Measurements from ENCODE around the gene SAP130.
"Not testable (repeated sequence)": the region's sequence is repeated elsewhere in the genome, so short reads cannot be mapped to it uniquely, and the experiment has no call there.

SAP130 gene

DNA sequence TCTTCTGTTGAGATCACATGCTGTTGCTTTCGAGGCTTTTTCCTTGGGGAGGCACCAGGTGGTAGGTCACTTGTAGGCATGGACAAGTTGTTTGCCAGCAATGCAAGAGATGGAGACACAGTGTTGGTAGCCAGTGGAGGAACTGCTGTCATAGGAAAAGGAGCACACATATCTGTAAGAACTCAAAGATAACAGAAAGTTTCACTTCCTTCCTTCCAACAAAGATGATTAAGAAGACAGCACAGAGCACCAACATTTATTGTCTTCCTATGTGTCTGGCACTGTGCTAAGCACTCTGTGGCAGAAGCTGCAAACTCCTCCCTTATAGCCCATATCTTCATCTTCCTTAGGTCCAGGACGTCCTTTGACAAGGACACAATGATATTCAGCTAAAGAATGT lies 77.6 kb downstream of the SAP130 start:
- no peak for DNase-seq

DNA sequence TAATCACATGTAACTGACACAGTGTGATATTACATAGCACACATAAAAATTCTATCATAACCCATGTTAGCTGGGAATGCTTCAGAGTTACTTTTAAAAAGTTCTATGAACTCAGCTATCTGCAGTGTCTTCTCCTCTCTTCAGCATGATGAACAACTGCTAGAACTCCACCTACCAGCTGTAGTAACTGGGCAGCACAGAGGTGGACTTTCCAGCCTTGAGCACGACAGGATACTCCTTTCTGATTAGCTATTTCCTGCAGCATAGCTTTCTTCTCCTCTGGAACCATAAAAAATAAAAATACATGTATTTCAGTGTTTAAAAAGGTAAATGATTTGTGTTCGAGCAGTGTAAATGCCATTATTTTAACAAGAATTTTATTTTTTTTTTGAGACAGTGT lies 82.6 kb downstream of the SAP130 start:
- DNase-seq: no peak

GRCh38 chr2:127943186-127943585 lies 84.7 kb downstream of the SAP130 start:
- no peak for DNase-seq

DNA sequence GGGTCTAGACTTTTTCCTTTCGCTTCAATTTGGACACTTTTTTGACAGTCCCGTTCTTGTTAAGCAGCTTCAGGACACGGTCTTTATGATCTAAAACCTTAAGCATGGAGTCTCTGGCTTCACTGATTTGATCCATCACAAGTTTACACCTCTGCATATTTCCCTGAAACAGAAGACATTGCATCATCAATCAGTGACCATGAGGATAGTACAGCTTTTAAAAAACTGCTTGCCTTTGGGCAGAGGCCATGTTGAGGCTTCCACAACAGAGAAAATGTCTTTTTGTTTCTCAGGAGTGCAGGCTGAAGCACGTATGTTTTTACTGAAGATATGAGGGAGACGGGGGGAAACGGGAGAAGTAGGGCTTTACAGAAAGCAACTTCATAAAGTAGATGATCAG lies 85.9 kb downstream of the SAP130 start:
- no peak for DNase-seq

- no peak for DNase-seq
These were observed 86.4 kb downstream of the SAP130 start for GRCh38 chr2:127941461-127941860.

DNA sequence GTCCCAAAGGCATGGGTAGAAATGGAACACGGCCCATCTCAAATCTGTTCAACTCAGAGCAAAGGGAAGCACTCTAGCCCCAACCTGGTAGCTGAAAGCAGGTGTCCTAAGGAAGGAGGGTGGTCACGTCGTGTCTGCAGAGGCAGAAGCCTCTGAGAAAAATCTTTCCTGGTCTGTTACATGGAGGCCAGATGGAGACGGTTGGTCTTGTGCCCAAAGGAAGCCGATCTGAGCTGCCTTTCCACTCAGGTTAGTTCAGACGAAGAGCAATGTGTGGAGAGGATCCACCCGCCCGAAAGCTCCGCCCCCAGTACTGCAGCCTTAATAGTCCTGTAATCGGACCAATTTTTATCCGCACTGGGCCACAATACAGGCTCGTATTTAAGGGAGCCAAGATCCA lies 87.2 kb downstream of the SAP130 start:
- DNase-seq: no peak

GRCh38 chr2:127935337-127935736 lies 92.5 kb downstream of the SAP130 start:
- no peak for DNase-seq

- no peak for DNase-seq
These were observed 95.5 kb downstream of the SAP130 start for GRCh38 chr2:127932199-127932876.

DNA sequence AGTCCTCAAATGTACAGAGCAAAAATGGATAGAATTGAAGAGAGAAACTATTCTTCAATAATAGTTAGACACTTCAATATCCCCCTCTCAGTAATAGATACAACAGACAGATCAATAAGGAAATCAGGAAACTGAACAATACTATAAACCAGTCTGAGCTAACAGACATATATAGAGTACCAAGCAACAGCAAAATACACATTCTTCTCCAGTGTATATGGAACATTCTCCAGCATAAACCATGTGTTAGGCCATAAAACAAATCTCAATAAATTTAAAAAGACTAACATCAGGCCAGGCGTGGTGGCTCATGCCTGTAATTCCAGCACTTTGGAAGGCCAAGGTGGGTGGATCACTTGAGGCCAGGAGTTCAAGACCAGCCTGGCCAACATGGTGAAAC lies 98.4 kb downstream of the SAP130 start:
- DNase-seq: no peak

GRCh38 chr2:127927384-127927783 lies 100.5 kb downstream of the SAP130 start:
- DNase-seq: no peak

DNA sequence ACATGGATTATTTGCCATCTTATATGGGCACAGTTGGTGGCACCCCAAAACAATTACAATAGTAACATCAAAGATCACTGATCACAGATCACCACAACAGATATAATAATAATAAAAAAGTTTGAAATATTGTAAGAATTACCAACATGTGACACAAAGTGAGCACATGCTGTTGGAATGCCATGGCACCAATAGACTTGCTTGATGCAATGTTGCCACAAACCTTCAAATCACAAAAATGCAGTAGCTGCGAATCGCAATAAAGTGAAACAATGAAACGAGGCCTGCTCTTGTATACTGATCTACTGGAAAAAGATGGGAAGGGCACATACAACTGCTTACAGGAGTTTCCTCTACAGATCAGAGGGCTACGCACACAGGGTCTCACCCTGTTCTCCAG lies 109.9 kb downstream of the SAP130 start:
- no peak for DNase-seq

GRCh38 chr2:127913808-127914457 lies 113.9 kb downstream of the SAP130 start:
- no peak for DNase-seq

DNA sequence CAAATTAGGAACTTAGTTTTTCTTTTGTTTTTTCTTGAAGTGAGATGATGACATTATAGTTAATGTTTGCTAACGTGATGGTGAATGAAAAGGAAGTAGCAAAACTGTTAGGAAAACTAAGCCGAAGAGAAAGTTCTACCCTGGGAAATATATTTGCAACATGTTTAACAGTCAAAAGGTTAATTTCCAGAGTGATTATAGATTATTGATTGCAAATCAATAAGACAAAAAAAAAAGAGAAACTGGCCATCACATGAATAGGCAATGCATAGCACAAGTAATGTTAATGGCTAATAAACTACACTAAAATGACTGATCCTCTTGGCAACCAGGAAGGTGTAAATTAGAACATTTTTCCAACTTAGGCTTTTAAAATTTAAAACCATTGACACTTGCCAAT lies 116.1 kb downstream of the SAP130 start:
- no peak for DNase-seq

DNA sequence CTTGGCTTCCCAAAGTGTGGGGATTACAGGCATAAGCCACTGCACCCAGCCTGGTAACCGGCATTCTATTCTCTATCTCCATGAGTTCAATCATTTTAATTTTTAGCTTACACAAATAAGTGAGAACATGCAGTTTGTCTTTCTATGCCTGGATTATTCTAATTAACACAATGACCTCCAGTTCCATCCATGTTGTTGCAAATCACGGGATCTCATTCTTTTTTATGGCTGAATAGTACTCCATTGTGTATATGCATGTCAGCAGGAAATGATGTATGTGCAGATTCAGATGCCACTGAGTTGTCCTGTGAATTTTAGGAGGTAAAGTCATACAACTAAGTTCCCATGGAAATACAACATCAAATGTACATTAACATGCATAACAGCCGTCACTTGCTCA lies 117.4 kb downstream of the SAP130 start:
- no peak for DNase-seq

DNA sequence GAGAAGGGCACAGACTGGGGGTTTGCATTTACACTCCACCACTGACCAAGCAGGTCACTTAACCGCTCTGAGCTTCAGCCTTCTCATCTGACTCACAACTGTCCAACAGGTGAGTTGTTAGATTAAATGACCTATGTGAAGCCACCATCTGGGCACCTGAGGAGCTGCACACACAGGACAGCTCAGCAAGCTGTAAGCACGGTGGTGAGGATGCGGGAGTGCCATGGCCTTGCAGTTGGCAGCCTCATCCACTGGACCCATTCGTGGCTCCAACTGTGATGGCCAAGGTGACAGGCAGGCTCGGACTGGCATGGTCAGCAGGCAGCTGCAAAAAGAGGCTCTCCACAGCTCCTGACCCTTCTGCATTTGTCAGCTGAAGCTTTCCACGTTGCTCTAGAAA lies 118.8 kb downstream of the SAP130 start:
- no peak for DNase-seq

- not testable (repeated sequence) for DNase-seq
These were observed 120.0 kb downstream of the SAP130 start for GRCh38 chr2:127907733-127908400.

- DNase-seq: peak; percentile 6
These were observed 121.5 kb downstream of the SAP130 start for GRCh38 chr2:127906206-127906926.

DNA sequence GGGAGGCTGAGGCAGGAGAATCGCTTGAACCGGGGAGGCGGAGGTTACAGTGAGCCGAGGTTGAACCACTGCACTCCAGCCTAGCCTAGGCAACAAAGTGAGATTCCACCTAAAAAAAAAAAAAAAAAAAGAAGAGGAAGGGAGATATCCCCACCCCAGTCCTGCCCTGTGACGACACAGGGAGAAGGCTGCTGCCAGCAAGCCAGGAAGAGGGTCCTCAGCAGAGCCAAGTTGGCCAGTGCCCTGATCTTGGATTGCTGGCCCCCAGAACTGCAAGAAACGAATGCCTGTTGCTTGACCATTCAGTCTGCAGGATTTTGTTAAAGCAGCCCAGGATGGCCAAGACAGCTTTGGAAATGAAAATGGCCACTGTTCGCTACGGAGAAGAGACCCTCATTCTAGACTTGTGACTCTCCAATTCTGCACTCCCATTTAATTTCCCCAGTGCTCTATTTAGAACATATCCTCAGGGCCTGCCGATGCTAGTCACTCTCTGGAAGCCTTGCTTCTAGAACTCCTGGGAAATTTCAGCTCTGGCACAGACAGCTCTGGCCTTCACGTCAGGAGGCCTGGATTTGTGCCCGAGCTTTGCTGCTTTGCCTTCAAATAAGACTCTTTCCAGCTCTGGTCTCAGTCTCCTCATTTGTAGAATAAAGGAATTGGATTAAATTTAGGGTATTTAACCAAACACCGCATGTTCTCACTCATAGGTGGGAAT lies 126.4 kb downstream of the SAP130 start:
- no peak for DNase-seq

DNA sequence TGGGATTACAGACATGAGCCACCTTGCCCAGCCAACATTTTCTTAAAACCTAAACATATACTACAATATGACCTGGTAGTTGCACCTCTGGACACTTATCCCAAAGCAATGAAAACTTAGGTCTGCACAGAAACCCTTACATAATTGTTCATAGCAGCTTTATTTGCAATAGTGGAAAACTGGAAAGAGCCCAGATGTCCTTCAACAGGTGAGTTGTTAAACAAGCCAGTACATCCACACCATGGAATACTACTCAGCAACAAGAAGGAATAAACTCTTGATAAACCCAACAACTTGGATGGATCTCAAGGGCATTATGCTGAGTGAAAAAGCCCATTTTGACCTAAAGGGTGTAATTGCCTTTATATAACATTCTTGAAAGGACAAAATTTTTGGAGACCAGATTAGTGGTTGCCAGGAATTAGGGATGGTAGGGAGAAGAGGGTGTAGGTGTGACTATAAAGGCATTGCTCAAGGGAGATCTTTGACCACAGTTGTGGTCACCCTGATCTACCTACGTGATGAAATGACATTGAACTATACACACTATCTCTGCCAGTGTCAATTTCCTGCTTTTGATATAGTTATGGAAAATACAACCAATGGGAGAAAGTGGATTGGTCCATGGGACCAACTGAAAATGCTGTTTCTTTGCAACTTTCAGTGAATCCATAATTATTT lies 130.2 kb downstream of the SAP130 start:
- DNase-seq: no peak

- DNase-seq: no peak
These were observed 134.4 kb downstream of the SAP130 start for GRCh38 chr2:127893494-127893893.

GRCh38 chr2:127893033-127893432 lies 134.8 kb downstream of the SAP130 start:
- no peak for DNase-seq

DNA sequence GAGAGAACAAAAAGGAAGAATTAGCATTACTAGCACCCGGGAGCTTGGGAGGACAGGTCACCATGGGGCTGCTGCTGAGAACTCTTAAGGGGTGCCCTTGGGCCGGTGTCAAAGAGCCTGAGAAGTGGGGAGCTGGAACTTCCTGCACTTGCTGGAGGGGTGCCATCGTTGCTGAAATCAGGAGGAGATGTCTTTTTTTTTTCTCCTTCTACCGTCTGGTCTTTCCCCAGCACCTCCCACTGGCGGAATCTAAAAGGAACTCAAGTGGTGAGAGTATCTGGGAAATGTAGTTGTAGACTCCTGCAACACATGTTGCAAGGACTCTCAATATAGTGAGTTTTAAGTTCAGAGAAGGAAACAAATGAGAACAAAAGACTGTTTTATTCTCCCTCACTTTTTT lies 136.0 kb downstream of the SAP130 start:
- DNase-seq: no peak

Measured in NCI-H748 treated with DMSO at 0.1 percent for 48 hours (cell line).